ES-I3 (cell line): ENCODE results near the gene EBI3.
"Not testable (repeated sequence)": the region's sequence is repeated elsewhere in the genome, so short reads cannot be mapped to it uniquely, and the experiment has no call there.

Source experiments
- H3K36me3 ChIP-seq: 2 replicates; pipeline ENCODE4 v1.6.1; 2013; ENCODE audit warnings: mild to moderate bottlenecking, low read length, control low read depth, moderate library complexity; ENCODE audit not compliant: insufficient read depth
- H3K4me1 ChIP-seq: 2 replicates; pipeline ENCODE4 v1.6.1; 2013; ENCODE audit warnings: mild to moderate bottlenecking, control low read depth, low read length; ENCODE audit not compliant: insufficient read depth
- H3K9ac ChIP-seq: 2 replicates; pipeline ENCODE4 v1.6.1; 2013; ENCODE audit warnings: low read depth, mild to moderate bottlenecking, low read length, moderate library complexity
- H3K9me3 ChIP-seq: 2 replicates; pipeline ENCODE4 v1.6.1; 2013; ENCODE audit warnings: mild to moderate bottlenecking, low read length, moderate library complexity; ENCODE audit not compliant: control insufficient read depth, insufficient read depth

EBI3 gene

DNA sequence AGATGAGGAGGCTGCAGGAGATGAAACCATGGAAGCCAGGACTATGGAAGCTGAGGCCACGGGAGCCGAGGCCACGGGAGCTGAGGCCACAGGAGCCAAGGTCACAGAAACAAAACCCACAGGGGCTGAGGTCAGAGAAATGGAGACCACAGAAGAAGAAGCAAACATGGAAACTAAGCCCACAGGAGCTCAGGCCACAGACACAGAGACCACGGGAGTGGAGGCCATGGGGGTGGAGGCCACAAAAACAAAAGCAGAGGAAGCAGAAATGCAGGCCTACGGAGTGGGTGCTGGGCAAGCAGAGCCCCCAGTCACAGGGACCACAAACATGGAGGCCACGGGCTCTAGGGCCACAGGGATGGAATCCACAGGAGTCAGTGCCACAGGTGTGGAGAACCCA is 12.5 kb upstream of the EBI3 start:
- Histone ChIP-seq H3K36me3 (no peaks in the 10 kb centered on the region), H3K4me1 (no peaks in the 10 kb centered on the region; the same call in 1 of the 2 replicates), H3K9ac (no peak overlapping the region)

DNA sequence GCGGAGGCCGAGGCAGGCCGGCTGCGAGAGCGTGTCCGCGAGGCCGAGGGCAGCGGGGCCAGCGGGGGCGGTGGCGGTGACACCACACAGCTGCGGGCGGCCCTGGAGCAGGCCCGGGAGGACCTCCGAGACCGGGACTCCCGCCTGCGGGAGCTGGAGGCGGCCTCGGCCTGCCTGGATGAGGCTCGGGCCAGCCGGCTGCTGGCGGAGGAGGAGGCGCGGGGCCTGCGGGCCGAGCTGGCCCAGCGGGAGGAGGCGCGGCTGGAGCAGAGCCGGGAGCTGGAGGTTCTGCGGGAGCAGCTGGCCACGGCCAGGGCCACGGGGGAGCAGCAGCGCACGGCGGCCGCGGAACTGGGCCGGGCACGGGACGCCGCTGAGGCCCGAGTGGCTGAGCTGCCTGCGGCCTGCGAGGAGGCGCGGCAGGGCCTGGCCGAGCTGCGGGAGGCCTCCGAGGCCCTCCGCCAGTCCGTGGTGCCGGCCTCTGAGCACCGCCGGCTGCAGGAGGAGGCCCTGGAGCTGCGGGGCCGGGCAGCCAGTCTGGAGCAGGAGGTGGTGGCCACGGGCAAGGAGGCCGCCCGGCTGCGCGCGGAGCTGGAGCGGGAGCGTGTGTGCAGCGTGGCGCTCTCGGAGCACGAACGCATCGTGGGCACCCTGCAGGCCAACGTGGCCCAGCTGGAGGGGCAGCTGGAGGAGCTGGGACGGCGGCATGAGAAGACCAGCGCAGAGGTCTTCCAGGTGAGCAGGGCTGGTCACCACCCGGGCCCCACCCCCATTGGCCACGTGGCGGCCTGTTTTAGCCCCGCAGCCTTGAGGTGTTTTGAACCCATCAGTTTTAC is 11.7 kb upstream of the EBI3 start:
- Histone ChIP-seq H3K9me3 (no peaks in the 10 kb centered on the region), H3K36me3 (no peaks in the 10 kb centered on the region), H3K4me1 (no peaks in the 10 kb centered on the region; the same call in 1 of the 2 replicates), H3K9ac (no peak overlapping the region)

More for the DNA sequence above, 12.5 kb upstream of the EBI3 start:
- H3K9me3 ChIP-seq = no peaks in the 10 kb centered on the region

DNA sequence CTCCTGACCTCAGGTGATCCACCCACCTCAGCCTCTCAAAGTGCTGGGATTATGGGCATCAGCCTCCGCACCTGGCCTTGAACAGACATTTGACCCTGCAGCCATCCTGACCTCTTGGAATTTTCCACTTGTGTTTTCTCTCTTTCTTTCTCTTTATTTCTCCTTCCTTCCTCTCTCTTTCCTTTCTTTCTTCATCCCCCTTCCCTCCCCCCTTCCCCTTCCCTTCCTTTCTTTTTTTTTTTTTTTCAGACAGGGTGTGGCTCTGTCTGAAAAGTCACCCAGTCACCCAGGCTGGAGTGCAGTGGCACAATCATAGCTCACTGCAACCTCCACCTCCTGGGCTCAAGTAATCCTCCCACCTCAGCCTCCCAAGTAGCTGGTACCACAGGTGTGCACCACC is 10.8 kb upstream of the EBI3 start:
- H3K4me1 ChIP-seq, H3K36me3 ChIP-seq, H3K9me3 ChIP-seq, H3K9ac ChIP-seq: not testable (repeated sequence)

DNA sequence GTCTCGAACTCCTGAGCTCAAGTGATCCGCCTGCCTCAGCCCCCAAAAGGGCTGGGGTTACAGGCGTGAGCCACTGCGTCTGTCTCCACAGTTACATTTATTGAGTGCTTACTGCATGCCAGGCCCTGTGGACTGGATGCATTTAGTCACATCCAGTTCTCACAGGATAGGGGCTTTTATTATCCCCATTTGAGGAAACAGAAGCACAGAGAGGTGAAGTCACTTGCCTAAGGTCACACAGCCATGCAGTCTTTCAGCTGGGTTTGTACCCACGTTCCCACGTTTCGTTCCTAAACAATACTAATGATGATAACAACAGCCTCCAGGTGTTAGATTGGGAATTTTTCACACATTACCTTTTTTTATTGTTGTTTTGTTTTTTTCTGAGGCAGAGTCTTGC is 9.1 kb upstream of the EBI3 start:
- H3K9ac ChIP-seq = no peak overlapping the region
- H3K36me3 ChIP-seq = no peaks in the 10 kb centered on the region
- H3K4me1 ChIP-seq = no peaks in the 10 kb centered on the region; the same call in 1 of the 2 replicates
- no peaks in the 10 kb centered on the region for H3K9me3 ChIP-seq

DNA sequence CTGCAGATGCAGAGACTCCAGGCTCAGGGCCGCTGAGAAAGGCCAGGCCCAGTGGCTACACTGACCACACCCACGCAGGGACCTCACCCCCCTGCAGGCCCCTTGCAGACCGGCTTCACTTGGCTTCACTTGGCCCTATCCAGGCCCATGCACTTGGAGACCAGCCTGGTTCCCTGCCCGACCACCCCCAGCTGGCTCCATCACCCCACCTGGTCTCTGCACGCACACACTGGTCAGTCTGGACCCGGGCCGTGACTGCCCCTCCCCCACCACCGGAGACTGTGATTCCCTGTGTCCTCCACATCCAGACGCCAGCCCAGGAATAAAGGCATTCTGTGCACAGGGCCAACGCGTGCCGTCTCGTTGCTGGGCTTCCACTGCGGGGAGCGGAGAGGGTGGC is 4.9 kb upstream of the EBI3 start:
- no peak overlapping the region; the same call in 1 of the 2 replicates for H3K9ac ChIP-seq
- peaks cover 9% of the 10 kb centered on the region for H3K4me1 ChIP-seq
- no peaks in the 10 kb centered on the region for H3K9me3 ChIP-seq
- no peaks in the 10 kb centered on the region for H3K36me3 ChIP-seq

DNA sequence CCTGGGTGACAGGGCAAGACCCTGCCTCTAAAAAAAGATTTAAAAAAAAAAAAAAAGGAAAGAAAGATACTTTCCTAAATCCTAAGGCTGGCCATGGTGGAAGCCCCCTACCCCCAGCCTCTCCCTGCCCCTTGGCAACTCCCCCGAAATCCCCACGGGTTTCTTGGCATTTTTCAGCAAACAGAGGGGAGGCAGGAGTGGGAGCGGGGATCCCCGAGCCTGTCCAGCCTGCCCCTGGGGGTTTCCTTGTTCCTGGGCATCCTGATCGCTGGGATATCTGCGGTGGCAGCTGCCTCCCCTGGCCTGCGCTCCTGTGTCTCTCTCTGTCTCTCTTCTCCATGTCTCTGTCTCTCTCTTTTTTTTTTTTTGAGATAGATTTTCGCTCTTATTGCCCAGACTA is 3.4 kb upstream of the EBI3 start:
- Histone ChIP-seq H3K9ac (no peak overlapping the region), H3K9me3 (no peaks in the 10 kb centered on the region), H3K4me1 (peaks cover 12% of the 10 kb centered on the region), H3K36me3 (no peaks in the 10 kb centered on the region)

DNA sequence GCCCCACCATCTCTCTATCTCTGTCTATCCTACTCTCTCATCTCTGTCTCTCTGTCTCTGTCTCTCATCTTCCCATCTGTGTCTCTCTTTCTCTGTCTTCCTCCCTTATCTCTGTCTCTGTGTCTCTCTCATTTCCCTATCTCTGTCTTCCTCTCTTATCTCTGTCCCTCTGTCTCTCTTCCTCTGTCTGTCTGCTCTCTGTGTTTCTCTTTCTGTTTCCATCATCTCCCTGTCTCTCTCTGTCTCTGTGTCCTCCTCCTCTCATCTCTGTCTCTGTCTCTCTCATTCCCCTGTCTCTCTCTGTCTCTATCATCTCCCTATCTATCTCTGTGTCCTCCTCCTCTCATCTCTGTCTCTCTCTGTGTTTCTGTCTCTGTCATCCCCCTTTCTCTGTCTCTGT is 1.6 kb upstream of the EBI3 start:
- peaks cover 12% of the 10 kb centered on the region for H3K4me1 ChIP-seq
- no peaks in the 10 kb centered on the region for H3K36me3 ChIP-seq
- H3K9ac ChIP-seq = no peak overlapping the region
- H3K9me3 ChIP-seq = no peaks in the 10 kb centered on the region

DNA sequence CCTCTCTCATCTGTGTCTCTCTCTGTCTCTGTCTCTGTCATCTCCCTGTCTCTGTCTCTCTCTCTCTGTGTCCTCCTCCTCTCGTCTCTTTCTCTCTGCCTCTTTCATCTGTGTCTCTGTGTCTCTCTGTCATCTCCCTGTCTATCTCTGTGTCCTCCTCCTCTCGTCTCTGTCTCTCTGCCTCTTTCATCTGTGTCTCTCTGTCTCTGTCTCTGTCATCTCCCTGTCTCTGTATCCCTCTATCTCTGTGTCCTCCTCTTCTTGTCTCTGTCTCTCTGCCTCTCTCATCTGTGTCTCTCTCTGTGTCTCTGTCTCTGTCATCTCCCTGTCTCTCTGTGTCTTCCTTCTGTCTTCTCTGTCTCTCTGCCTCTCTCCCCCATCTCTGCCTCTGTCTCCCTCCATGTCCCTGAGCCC is 551 bp upstream of the EBI3 start:
- Histone ChIP-seq H3K36me3 (no peaks in the 10 kb centered on the region), H3K9ac (peak overlapping the region; percentile 16; the same call in 1 of the 2 replicates), H3K9me3 (no peaks in the 10 kb centered on the region), H3K4me1 (peaks cover 12% of the 10 kb centered on the region)

DNA sequence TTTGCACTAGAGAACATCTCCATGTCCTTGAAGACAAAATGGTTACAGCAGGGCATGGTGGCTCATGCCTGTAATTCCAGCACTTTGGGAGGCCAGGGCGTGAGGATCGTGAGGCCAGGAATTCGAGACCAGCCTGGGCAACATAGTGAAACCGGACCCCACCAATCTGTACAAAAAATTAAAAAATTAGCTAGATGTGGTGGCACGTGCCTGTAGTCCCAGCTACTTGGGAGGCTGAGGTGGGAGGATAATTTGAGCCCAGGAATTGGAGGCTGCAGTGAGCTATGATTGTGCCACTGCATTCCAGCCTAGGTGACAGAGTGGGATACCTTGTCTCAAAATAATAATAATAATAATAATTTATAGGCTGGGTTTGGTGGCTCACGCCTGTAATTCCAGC is 914 bp downstream of the EBI3 start:
- H3K9ac ChIP-seq, H3K36me3 ChIP-seq, H3K9me3 ChIP-seq: not testable (repeated sequence)
- H3K4me1 ChIP-seq = peaks cover 12% of the 10 kb centered on the region

DNA sequence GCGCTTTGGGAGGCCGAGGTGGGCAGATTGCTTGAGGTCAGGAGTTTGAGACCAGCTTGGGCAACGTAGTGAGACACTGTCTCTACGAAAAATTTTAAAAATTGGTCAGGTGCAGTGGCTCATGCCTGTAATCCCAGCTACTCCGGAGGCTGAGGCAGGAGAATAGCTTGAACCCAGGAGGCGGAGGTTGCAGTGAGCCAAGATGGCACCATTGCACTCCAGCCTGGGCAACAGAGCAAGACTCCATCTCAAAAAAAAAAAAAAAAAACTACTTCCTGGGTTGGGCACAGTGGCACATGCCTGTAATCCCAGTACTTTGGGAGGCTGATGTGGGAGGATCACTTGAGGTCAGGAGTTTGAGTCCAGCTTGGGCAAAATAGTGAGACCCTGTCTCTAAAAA is 2.2 kb downstream of the EBI3 start:
- H3K36me3 ChIP-seq, H3K9ac ChIP-seq, H3K9me3 ChIP-seq: not testable (repeated sequence)
- peaks cover 12% of the 10 kb centered on the region for H3K4me1 ChIP-seq

DNA sequence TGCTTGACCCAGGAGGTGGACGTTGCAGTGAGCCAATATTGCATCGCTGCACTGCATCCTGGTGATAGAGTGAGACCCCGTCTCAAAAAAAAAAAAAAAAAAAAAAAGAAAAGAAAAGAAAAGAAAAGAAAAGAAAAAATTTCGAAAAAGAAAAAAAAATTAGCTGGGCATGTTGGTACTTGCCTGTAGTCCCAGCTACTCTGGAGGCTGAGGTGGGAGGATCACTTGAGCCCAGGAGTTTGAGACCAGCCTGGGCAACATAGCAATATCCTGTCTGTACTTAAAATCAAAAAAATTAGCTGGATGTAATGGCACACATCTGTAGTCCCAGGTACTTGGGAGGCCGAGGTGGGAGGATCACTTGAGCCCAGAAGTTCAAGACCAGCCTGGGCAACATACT is 2.8 kb downstream of the EBI3 start:
- not testable (repeated sequence) for H3K9me3 ChIP-seq, H3K9ac ChIP-seq, H3K36me3 ChIP-seq
- peaks cover 12% of the 10 kb centered on the region for H3K4me1 ChIP-seq

DNA sequence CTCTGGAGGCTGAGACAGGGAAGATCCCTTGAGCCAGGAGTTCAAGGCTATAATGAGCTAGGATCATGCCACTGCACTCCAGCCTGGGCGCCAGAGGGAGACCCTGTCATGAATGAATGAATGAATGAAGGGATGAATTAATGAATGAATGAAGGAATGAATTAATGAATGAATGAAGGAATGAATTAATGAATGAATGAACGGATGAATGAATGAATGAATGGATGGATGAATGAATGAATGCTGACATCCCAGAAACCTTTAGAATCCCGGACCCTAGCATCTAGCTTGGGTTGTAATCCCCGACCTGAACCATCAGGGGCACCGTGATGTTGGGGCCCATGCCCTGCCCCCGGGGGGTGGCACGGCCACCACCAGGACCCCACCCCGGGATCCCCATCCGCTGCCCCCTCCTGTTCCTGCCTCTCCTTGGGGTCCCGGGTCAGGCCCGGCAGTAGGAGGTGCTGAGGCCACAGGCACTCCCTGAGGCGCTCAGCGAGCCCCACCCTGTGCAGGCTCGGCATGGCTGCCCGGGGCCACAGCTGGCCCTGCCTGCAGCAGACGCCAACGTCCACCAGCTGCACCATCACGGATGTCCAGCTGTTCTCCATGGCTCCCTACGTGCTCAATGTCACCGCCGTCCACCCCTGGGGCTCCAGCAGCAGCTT is 3.4 kb downstream of the EBI3 start:
- H3K4me1 ChIP-seq = peaks cover 12% of the 10 kb centered on the region
- H3K36me3 ChIP-seq = no peaks in the 10 kb centered on the region
- H3K9me3 ChIP-seq = no peaks in the 10 kb centered on the region
- H3K9ac ChIP-seq = no peak overlapping the region; the same call in 1 of the 2 replicates

DNA sequence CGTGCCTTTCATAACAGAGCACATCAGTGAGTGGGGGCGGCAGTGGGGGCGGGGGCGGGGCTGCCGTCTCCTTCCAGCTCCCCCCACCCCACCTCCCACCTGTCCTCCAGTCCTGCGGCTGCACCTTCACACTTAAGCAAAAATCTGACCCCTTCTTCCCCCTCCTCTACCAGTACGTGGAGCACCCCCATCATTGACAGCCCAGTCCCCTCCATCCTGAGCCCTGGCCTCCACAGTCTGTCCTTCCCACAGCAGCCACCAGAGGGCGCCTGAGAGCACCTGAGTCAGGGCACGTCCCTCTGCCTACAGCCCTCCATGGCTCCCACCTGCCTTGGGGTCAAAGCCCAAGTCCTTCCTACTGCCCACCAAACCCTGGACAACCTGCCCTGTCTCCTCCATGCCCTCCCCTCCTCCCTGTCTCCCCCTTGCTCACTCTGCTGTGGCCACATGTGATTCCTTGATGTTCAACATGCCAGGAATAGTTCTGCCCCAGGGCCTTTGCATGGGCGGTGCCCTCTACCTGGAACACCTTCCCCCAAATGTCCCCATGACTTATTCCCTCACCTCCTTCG is 4.0 kb downstream of the EBI3 start:
- Histone ChIP-seq H3K36me3 (no peaks in the 10 kb centered on the region), H3K4me1 (peaks cover 10% of the 10 kb centered on the region), H3K9ac (no peak overlapping the region; the same call in 1 of the 2 replicates), H3K9me3 (no peaks in the 10 kb centered on the region)

DNA sequence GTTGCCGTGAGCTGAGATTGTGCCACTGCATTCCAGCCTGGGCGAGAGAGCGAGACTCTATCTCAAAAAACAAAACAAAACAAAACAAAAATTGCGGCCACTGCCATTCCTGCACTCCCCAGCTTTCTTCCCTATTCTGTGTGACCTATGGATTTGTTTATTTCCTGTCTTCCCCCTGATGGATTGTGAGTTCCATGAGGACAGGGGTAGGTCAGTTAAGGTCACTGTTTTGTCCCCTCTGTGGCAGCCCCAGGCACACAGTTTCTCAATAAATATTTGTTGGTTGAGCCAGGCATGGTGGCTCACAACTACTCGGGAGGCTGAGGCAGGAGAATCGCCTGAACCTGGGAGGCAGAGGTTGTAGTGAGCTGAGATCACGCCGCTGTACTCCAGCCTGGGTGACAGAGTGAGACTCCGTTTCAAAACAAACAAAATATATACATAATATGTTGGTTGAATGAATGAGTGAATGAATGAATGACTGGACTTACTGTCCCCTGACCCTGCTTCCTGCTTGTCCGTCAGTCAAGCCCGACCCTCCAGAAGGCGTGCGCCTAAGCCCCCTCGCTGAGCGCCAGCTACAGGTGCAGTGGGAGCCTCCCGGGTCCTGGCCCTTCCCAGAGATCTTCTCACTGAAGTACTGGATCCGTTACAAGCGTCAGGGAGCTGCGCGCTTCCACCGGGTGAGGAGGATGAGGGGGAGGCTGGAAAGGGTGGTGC is 5.0 kb downstream of the EBI3 start:
- no peaks in the 10 kb centered on the region for H3K36me3 ChIP-seq
- peaks cover 4% of the 10 kb centered on the region; the same call in 1 of the 2 replicates for H3K4me1 ChIP-seq
- H3K9me3 ChIP-seq = no peaks in the 10 kb centered on the region
- H3K9ac ChIP-seq = no peak overlapping the region
